Measurements from ENCODE around the gene SUFU. TPM values are rescaled to one million over a fixed set of nuclear protein-coding genes. Genes with fewer than 3 reads are reported as not detected.

The SUFU gene
- total and polyA plus RNA-seq, 2 of the 13 experiments (the other 11 are each of a cell fraction or from before 2014, with no cell fraction given): 2.9 to 5.5 TPM

GRCh38 chr10:102660888-102661657 lies 157.3 kb downstream of the SUFU start (continued):
- TF ChIP-seq FOSL2 (CRISPR knock-in tag; IDR thresholded peaks at IDR 0.05): peak; percentile 25; the same call in 1 of the 2 replicates
- TF ChIP-seq REPIN1 (CRISPR knock-in tag; IDR thresholded peaks at IDR 0.05; ENCODE audit: borderline replicate concordance, low read depth): peak; percentile 71
- TF ChIP-seq RAD21 (CRISPR knock-in tag; IDR thresholded peaks at IDR 0.05): no peak; the same call in 1 of the 2 replicates
- TF ChIP-seq, protein P1, sequence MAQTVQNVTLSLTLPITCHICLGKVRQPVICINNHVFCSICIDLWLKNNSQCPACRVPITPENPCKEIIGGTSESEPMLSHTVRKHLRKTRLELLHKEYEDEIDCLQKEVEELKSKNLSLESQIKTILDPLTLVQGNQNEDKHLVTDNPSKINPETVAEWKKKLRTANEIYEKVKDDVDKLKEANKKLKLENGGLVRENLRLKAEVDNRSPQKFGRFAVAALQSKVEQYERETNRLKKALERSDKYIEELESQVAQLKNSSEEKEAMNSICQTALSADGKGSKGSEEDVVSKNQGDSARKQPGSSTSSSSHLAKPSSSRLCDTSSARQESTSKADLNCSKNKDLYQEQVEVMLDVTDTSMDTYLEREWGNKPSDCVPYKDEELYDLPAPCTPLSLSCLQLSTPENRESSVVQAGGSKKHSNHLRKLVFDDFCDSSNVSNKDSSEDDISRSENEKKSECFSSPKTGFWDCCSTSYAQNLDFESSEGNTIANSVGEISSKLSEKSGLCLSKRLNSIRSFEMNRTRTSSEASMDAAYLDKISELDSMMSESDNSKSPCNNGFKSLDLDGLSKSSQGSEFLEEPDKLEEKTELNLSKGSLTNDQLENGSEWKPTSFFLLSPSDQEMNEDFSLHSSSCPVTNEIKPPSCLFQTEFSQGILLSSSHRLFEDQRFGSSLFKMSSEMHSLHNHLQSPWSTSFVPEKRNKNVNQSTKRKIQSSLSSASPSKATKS (CRISPR knock-in tag; IDR thresholded peaks at IDR 0.05): no peak
- TF ChIP-seq ZBTB8A (CRISPR knock-in tag; IDR thresholded peaks at IDR 0.05; ENCODE audit: borderline replicate concordance, low read depth): no peak
- 0 out of 2 replicates have a peak, but pooled peaks have one; percentile 59 for TF ChIP-seq SMAD3 (CRISPR knock-in tag; IDR thresholded peaks at IDR 0.05)
- peak; percentile 83 for TF ChIP-seq TAF15 (IDR thresholded peaks at IDR 0.05; ENCODE audit: low read depth, low read length, poor library complexity, severe bottlenecking)
- no peak for TF ChIP-seq KDM5A (IDR thresholded peaks at IDR 0.05; ENCODE audit: borderline replicate concordance, low read length)
- no peak for TF ChIP-seq ZNF891 (CRISPR knock-in tag; IDR thresholded peaks at IDR 0.05)
- TF ChIP-seq ZNF552 (CRISPR knock-in tag; IDR thresholded peaks at IDR 0.05; ENCODE audit: borderline replicate concordance): no peak; the same call in 1 of the 2 replicates
- TF ChIP-seq POLR2AphosphoS2 (IDR thresholded peaks at IDR 0.05; ENCODE audit: low read depth, low read length): no peak
- no peak for TF ChIP-seq ZNF549 (CRISPR knock-in tag; IDR thresholded peaks at IDR 0.05)
- peak; percentile 69 for TF ChIP-seq ZNF407 (CRISPR knock-in tag; IDR thresholded peaks at IDR 0.05; ENCODE audit: not compliant biosample characterization)
- peak; percentile 98 for TF ChIP-seq KDM2A (CRISPR knock-in tag; IDR thresholded peaks at IDR 0.05; ENCODE audit: borderline replicate concordance, low read depth)
- TF ChIP-seq, protein P2, sequence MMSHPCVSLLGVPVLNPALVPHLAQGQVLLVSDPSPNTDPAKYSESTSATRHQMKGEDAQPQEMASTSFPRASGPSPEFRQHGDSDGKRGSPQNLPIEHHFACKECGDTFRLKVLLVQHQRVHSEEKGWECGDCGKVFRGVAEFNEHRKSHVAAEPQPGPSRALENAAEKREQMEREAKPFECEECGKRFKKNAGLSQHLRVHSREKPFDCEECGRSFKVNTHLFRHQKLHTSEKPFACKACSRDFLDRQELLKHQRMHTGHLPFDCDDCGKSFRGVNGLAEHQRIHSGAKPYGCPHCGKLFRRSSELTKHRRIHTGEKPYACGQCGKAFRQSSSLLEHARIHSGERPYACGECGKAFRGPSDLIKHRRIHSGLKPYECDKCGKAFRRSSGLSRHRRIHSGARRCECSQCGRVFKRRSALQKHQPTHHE (CRISPR knock-in tag; IDR thresholded peaks at IDR 0.05; ENCODE audit: borderline replicate concordance): no peak
- TF ChIP-seq HMG20A (CRISPR knock-in tag; IDR thresholded peaks at IDR 0.05; ENCODE audit: borderline replicate concordance): no peak; the same call in 1 of the 2 replicates

All from HepG2 (cell line).